NCI-H82 treated with DMSO at 0.1 percent for 48 hours (cell line): ENCODE results near the gene MBNL1.

ENCODE experiments used
- DNase-seq: peaks from one replicate; lab custom pipeline; 2025; ENCODE audit not compliant: unreplicated experiment; lab: John Stamatoyannopoulos, UW

The MBNL1 gene, protein sequence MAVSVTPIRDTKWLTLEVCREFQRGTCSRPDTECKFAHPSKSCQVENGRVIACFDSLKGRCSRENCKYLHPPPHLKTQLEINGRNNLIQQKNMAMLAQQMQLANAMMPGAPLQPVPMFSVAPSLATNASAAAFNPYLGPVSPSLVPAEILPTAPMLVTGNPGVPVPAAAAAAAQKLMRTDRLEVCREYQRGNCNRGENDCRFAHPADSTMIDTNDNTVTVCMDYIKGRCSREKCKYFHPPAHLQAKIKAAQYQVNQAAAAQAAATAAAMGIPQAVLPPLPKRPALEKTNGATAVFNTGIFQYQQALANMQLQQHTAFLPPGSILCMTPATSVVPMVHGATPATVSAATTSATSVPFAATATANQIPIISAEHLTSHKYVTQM

DNA sequence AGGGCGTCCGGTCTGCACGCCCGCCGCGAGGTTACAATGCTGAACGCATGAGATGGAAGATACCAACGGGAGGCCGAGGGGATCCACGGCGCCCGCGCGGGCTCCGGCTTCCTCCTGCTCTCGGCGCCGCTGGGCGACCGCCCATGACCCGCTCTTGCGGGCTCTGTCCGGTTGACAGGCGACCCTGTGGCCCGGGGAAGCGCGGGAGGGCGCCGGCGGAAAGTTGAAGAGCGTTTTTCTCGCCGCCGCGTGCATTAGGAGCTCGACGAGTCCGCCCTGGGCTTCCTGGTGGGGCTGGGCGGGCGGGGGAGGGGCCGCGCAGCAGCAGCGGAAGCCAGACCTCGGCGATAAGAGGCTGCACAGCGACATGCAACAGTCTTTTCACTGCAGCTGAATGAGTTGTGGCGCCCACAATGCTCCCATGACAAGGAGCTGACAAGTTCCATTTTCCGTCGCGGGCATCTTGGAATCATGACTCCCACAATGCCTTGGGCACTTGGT is at the start of gene MBNL1:
TSS of gene MBNL1 (plus strand) at position 375 of the 501 bp plus-strand sequence. CDS start 31,265 bp downstream, outside the sequence.
- peak; percentile 55 for DNase-seq

- DNase-seq, result no peak
Observed at GRCh38 chr3:152219216-152219615, 49.5 kb upstream of the MBNL1 start.

GRCh38 chr3:152219769-152220255 is 48.9 kb upstream of the MBNL1 start:
- DNase-seq, result no peak

DNA sequence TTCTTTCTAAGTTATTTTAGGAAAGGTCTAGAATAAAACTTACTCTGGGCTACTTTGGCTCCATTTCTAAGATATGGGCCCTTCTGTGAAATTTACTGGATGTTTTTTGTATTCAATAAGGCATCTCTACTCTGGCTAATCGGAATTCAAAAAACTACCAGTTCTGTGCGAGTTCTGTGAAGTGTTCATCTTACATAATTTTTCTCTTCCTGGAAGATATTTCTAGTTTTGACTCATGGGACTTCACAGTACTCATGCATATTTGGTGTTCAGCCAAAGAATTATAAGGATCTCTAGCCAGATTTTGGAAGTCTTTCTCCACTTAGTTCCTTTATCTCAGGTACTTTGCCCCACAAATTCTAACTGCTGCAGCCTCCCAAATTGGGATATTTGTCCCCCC is 46.4 kb upstream of the MBNL1 start:
- DNase-seq, result no peak

DNA sequence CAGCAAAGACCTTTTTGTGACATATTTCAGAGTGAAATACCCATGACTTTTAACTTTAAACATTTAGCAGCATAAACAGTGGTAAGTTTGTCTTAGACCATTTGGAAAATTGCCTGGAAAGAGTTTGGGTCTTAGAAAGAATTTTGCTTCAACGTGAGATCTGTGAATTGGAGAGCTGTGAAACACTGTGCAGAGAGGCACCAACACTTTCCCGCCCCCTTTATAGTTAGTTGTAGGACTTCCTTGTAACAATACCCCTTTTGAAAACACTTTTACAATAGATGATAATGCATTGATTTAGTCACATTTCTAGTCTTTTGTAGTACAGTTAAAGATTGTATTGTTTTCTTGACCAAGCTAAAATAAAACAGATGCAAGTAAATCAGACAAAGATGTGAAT is 43.5 kb upstream of the MBNL1 start:
- DNase-seq, result no peak

DNA sequence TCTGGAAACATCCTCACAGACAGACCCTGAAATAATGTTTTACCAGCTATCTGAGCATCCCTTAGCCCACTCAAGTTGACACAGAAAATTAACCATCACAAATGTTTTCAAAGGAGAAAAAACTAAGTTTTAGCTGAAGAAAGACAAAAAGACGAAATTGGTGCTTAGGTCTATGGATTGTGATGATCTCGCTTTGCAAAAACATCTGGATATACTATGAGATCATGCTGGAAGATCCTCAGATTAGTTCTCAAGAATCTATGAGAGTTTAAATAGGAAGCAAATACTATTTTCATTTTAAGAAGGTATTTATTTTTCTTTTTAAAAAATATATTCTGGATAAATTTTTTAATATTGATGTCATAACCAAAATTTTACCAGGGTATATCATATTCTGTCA is 42.6 kb upstream of the MBNL1 start:
- no peak for DNase-seq

DNA sequence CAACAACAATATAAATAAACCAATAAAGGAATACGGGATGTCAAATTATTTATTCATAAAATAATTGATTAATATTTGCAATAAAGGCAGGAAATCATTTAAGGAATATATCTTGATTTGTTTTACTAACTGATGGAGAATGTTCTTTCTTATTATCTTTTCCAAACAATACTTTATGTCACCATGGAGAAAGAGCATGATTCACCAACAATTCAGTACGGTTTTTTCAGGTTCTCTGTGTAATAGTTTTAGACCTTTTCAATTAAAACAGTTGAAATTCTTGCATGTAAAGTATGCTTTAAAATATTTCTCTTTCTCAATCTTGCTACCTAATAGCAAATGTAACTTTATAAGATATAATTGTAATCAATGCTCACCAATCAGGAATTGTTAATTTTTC is 41.7 kb upstream of the MBNL1 start:
- DNase-seq, result no peak

DNA sequence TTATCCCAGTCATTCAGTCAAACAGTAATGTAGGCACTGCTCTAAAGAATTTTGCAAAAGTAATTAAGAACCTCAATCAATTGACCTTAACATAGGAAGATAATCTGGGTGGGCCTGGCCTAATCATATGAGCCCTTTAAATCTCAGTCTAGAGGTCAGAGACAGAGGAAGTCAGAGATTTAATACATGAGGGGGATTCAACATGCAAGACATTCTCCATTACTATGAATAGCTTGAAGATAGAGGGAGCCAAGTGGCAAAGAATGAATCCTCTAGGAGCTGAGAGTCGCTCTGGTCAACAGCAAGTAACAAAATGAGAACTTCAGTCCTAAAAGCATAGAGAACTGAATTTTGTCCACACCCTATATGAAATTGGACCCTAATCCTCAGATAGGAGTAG is 39.0 kb upstream of the MBNL1 start:
- no peak for DNase-seq

DNA sequence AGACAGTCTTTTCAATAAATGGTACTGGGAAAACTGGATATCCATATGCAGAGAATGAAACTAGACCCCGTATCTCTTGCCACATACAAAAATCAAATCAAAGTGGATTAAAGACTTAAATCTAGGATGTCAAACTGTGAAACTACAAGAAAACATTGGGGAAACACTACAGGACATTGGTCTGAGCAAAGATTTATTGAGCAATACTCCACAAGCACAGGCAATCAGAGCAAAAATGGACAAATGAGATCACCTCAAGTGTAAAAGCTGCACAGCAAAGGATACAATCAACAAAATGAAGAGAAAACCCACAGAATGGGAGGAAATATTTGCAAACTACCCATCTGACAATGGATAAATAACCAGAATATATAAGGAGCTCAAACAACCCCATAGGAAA is 38.4 kb upstream of the MBNL1 start:
- DNase-seq, result no peak

GRCh38 chr3:152232001-152232400 is 36.7 kb upstream of the MBNL1 start:
- no peak for DNase-seq

DNA sequence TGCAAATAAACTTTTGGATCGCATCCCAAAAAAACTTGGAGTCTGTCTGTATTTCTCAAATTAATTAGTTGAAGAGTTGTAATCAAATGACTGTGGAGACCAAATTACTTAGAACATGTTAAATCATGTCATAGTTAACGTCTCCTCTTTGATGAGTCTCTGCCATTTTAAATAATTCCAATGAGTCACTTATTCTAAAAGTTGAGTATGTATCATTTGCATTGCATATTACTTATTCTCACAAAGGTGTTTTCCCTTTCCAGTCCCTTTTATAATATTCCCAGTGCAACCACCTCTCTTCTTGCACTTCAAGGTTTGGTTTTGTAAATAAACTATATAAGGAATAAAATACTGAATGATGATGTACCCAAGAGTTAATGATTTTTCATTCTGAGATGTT is 36.0 kb upstream of the MBNL1 start:
- DNase-seq, result no peak

DNA sequence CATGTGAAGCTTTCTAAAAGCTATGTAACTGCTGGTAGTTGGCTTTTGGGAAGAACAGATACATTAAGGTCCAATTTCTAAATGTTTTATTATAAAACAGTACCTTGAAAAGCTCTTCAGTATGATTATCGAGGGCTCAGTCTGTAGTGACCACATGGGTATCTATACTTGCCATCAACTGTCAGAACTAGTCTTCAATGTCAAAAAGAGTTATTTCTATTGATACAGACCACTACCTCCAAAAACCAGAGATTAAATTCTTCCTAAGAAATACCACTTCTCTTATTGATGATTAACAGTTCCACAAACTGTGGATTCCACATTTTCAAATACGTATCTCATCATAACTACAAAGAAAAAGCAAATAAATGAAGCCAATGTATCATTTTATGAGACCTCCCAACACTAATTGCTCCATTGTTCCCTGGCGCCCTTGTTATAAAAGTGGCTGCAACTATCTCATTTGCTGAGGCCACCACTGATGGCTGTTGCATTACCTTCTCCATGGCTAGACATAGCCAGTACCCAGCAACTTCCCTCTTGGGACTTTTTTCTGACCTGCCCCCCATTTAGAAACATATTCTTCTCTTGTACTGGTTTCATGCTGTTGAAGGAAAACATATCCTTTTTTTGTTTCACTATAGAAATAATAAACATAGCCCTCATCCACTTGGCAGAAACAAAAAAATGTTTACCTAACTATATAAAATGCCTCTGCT is 33.9 kb upstream of the MBNL1 start:
- DNase-seq, result no peak

GRCh38 chr3:152235709-152236298 is 32.9 kb upstream of the MBNL1 start:
- DNase-seq, result peak; percentile 51

DNA sequence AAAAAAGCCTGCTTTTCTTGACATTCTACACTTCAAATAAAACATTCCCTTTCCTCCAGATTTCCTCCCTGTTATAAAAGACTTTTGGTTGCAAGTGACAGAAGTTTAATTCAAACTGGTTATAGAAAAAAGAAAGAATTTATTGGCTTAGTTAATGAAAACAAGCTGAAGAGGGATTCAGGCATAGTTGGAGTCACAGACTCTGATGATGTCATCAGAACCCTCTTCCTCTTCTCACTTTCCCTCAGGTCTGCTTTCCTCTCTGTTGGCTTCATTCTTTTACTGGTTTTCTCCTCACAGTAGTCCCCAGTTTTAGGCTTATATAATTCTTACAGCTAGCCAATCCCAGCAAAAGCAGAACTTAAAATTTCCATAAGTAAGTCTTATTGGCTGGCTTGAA is 32.0 kb upstream of the MBNL1 start:
- DNase-seq, result no peak

GRCh38 chr3:152241142-152242017 is 27.3 kb upstream of the MBNL1 start:
- DNase-seq, result no peak

- no peak for DNase-seq
Observed at GRCh38 chr3:152243301-152243711, 25.4 kb upstream of the MBNL1 start.

GRCh38 chr3:152243721-152244516 is 24.8 kb upstream of the MBNL1 start:
- DNase-seq, result no peak

DNA sequence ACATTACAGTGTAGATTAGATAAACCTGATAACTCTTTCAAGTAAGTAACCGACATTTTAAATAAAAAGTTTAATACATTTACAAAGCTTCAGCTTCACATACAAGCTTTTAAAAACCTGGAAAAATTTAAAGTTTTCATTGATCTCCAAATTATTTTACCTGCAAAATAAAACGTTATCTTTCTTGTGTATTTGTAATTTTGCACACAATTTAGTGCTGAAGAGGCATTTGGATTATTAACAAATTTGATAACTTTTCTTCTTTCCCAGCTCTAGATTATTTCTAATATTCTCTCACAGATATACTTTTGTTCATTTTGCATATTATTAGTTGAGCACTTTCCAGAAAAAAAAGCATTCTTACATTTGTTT is 24.2 kb upstream of the MBNL1 start:
- DNase-seq, result no peak

DNA sequence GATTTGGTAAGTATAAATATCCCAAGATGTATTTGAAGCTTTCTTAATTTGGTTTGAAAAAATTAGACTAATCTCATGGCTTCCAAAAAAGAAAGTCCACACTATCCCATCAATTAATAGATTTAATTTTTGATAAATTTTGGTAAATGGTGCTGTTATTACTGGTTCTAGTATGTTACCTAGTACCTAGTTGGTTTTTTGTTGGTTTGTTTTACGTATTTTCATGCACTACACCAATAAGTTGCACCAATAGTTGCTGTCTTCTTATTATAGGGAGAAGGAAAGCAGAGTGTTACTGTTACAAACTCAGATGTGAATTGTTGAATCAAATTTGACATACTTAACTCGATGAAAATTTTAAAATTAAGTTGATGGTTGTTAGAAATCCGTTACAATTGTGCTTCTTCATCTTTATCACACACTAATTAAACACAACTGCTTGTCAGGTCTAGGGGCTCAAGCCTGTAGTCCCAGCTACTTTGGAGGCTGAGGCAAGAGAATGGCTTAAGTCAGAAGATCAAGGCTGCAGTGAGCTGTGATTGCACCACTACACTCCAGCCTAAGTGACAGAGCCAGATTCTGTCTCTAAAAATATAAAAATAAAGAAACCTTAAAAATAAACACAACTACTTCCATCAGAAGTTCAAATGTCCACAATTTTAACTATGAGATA is 23.1 kb upstream of the MBNL1 start:
- no peak for DNase-seq
